Neural progenitor cell (in vitro differentiated cells): Measurements from ENCODE around the gene INO80E. TPM values are rescaled to one million over a fixed set of nuclear protein-coding genes. Genes with fewer than 3 reads are reported as not detected.

ENCODE experiments used
- DNase-seq: peaks from one replicate; pipeline ENCODE4 v3.0.0-alpha.2; 2016; ENCODE audit warnings: low spot score
- H2AFZ ChIP-seq: fragments of 200-600 bp; sonication (generic); replicated peaks from 2 replicates; pipeline ENCODE4 v1.6.1; 2016; ENCODE audit warnings: antibody characterized with exemption
- H3F3A ChIP-seq: fragments of 200-600 bp; sonication (generic); 2 replicates; pipeline ENCODE4 v1.6.1; 2016; ENCODE audit warnings: antibody characterized with exemption, low read depth
- H3K27ac ChIP-seq: fragments of 200-600 bp; sonication (generic); 2 replicates; pipeline ENCODE4 v1.5.1; 2016; ENCODE audit warnings: mild to moderate bottlenecking
- H3K27me3 ChIP-seq: fragments of 200-600 bp; sonication (generic); 2 replicates; pipeline ENCODE4 v1.6.1; 2016; ENCODE audit warnings: mild to moderate bottlenecking, moderate library complexity
- H3K36me3 ChIP-seq: fragments of 200-600 bp; sonication (generic); 2 replicates; pipeline ENCODE4 v1.5.1; 2016
- H3K4me1 ChIP-seq: fragments of 200-600 bp; sonication (generic); 2 replicates; pipeline ENCODE4 v1.6.1; 2016; ENCODE audit warnings: mixed run types
- H3K4me2 ChIP-seq: fragments of 200-600 bp; sonication (generic); 2 replicates; pipeline ENCODE4 v1.6.1; 2016
- H3K4me3 ChIP-seq: fragments of 200-600 bp; sonication (generic); 2 replicates; pipeline ENCODE4 v1.5.1; 2016
- H3K79me2 ChIP-seq: fragments of 200-600 bp; sonication (generic); 2 replicates; pipeline ENCODE4 v1.6.1; 2016; ENCODE audit warnings: low read depth
- H3K9ac ChIP-seq: fragments of 200-600 bp; sonication (generic); 2 replicates; pipeline ENCODE4 v1.6.1; 2016
- H3K9me3 ChIP-seq: fragments of 200-600 bp; sonication (generic); 2 replicates; pipeline ENCODE4 v1.5.1; 2016; ENCODE audit warnings: low read depth
- H4K20me1 ChIP-seq: fragments of 200-600 bp; sonication (generic); 2 replicates; pipeline ENCODE4 v1.6.1; 2016; ENCODE audit warnings: low read depth
- H3K27ac Mint-ChIP-seq: 3 replicates; pipeline ENCODE4 v1.8.0; 2021; ENCODE audit warnings: mixed read lengths
- H3K27me3 Mint-ChIP-seq: 2 replicates; pipeline ENCODE4 v1.8.0; 2022; ENCODE audit warnings: low read depth, mild to moderate bottlenecking, inconsistent platforms, moderate library complexity, mixed read lengths; ENCODE audit not compliant: insufficient read depth
- H3K36me3 Mint-ChIP-seq: 3 replicates; pipeline ENCODE4 v1.8.0; 2021; ENCODE audit warnings: mixed read lengths
- H3K4me1 Mint-ChIP-seq: 3 replicates; pipeline ENCODE4 v1.8.0; 2021; ENCODE audit warnings: mixed read lengths
- H3K4me3 Mint-ChIP-seq: 3 replicates; pipeline ENCODE4 v1.8.0; 2021; ENCODE audit warnings: mild to moderate bottlenecking, moderate library complexity, mixed read lengths
- H3K9me3 Mint-ChIP-seq: 3 replicates; pipeline ENCODE4 v1.8.0; 2020; ENCODE audit warnings: mixed read lengths
- EZH2 ChIP-seq: fragments of 200-600 bp; sonication (generic); IDR thresholded peaks from 2 replicates; pipeline ENCODE4 v1.6.1; 2017; ENCODE audit warnings: antibody characterized with exemption, mild to moderate bottlenecking, moderate library complexity
- EZH2phosphoT487 ChIP-seq: fragments of 200-600 bp; sonication (generic); IDR thresholded peaks from 2 replicates; pipeline ENCODE4 v1.6.1; 2017; ENCODE audit warnings: antibody characterized with exemption
- total RNA-seq: library from RNA; depleted of rRNA; stranded (reverse); fragments of >200 nt; gene quantifications from 2 replicates; pipeline ENCODE4 v1.2.3, GENCODE V29; 2015; ENCODE audit warnings: low replicate concordance
- TF ChIP-seq, protein P1 (sequence below): fragments of 200-600 bp; sonication (generic); IDR thresholded peaks from 2 replicates; pipeline ENCODE4 v1.5.1; 2017; ENCODE audit warnings: antibody characterized with exemption, mild to moderate bottlenecking

Gene INO80E
- total RNA-seq, 1 donor from 2014 or later: 129 TPM

GRCh38 chr16:29982560-29983419 is 13.3 kb upstream of the INO80E start:
- H3K4me1 ChIP-seq: no peaks in the 10 kb centered on the region
- no peak overlapping the region for H3K4me3 ChIP-seq
- H3K9me3 Mint-ChIP-seq: no peaks in the 10 kb centered on the region
- H2AFZ ChIP-seq: no peak overlapping the region
- TF ChIP-seq EZH2 (no peak), EZH2phosphoT487 (no peak)
- TF ChIP-seq, protein P1, sequence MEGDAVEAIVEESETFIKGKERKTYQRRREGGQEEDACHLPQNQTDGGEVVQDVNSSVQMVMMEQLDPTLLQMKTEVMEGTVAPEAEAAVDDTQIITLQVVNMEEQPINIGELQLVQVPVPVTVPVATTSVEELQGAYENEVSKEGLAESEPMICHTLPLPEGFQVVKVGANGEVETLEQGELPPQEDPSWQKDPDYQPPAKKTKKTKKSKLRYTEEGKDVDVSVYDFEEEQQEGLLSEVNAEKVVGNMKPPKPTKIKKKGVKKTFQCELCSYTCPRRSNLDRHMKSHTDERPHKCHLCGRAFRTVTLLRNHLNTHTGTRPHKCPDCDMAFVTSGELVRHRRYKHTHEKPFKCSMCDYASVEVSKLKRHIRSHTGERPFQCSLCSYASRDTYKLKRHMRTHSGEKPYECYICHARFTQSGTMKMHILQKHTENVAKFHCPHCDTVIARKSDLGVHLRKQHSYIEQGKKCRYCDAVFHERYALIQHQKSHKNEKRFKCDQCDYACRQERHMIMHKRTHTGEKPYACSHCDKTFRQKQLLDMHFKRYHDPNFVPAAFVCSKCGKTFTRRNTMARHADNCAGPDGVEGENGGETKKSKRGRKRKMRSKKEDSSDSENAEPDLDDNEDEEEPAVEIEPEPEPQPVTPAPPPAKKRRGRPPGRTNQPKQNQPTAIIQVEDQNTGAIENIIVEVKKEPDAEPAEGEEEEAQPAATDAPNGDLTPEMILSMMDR: no peak
- peaks cover 8% of the 10 kb centered on the region for H4K20me1 ChIP-seq
- H3K79me2 ChIP-seq: peaks cover 2% of the 10 kb centered on the region
- no peak overlapping the region for H3K4me2 ChIP-seq
- H3K27me3 ChIP-seq: no peaks in the 10 kb centered on the region
- H3K27ac Mint-ChIP-seq: no peak overlapping the region
- no peak for DNase-seq
- H3K27ac ChIP-seq: no peak overlapping the region
- no peaks in the 10 kb centered on the region for H3F3A ChIP-seq
- H3K4me1 Mint-ChIP-seq: no peaks in the 10 kb centered on the region
- no peak overlapping the region for H3K4me3 Mint-ChIP-seq
- H3K27me3 Mint-ChIP-seq: no peaks in the 10 kb centered on the region
- peaks cover 45% of the 10 kb centered on the region for H3K36me3 Mint-ChIP-seq
- H3K9me3 ChIP-seq: no peaks in the 10 kb centered on the region
- H3K36me3 ChIP-seq: no peaks in the 10 kb centered on the region
- no peak overlapping the region for H3K9ac ChIP-seq

DNA sequence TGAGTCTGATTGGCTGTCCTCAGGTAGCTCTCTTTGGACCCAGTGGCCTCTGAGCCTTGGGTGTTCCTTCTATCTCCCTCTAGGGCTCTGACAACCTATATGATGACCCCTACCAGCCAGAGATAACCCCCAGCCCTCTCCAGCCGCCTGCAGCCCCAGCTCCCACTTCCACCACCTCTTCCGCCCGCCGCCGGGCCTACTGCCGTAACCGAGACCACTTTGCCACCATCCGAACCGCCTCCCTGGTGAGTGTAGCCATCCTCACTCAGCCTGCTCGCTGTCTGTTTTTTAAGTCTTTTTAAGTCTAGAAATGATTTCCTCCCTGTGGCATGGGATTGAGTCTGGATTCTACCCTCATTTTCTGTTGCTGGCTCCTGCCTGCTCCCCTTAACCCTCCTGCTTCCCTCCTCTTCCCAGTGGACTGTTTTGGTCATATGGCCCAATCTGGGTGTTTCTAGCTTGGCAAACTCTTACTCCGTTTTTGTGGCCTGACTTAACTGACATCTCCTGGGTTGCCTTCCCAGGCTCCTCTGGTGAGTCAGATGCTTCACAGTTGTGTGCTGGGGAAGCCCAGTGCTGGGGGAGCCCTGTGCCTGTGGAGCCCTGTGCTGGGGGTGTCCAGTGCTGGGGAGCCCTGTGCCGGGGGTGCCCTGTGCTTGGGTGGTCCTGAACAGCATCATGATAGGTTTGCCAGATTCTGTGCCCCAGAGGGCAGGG is 12.5 kb upstream of the INO80E start:
- TF ChIP-seq EZH2 (no peak), EZH2phosphoT487 (no peak)
- TF ChIP-seq, protein P1: no peak
- Histone ChIP-seq H3K27me3 (no peaks in the 10 kb centered on the region), H2AFZ (no peak overlapping the region), H3K9me3 (no peaks in the 10 kb centered on the region), H3K9ac (no peak overlapping the region), H3K4me1 (no peaks in the 10 kb centered on the region), H4K20me1 (no peaks in the 10 kb centered on the region), H3F3A (no peaks in the 10 kb centered on the region), H3K4me3 (no peak overlapping the region), H3K27ac (no peak overlapping the region), H3K36me3 (no peaks in the 10 kb centered on the region), H3K79me2 (no peaks in the 10 kb centered on the region), H3K4me2 (no peak overlapping the region)
- no peaks in the 10 kb centered on the region for H3K9me3 Mint-ChIP-seq
- peak overlapping the region; percentile 73 for H3K27ac Mint-ChIP-seq
- no peaks in the 10 kb centered on the region for H3K4me1 Mint-ChIP-seq
- peaks cover 45% of the 10 kb centered on the region for H3K36me3 Mint-ChIP-seq
- H3K4me3 Mint-ChIP-seq: no peak overlapping the region
- DNase-seq: no peak
- H3K27me3 Mint-ChIP-seq: no peaks in the 10 kb centered on the region

DNA sequence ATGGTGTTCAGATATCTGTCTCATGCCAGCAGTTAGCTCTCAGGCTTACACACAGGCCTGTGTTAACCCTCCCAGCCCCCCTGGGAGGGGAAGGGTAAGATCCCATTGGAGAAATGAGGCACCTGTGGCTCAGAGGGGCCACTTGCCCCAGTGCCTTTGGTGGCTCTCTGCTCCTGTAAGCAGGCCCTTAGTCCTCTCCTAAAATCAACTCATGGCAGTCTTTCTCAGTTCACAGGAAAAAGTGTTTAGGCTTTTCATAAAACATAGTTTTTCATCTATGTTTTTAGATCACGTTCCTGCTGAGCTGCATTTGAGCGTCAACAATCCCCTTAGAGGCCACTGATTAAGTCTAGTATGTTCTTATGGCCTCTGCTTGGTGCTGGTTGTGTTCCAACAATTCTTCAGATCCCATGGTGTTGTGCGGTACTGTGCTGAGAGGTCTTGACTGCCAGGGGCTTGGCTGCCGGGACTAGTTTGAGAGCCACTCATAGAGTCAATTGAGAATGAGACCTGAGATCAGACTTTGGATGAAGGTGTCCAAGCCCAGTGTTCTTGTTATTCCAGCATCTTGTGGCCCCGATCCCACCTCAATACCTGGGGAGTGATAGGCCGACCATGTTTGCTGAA is 11.8 kb upstream of the INO80E start:
- H3K4me3 Mint-ChIP-seq: no peak overlapping the region

More for the DNA sequence above, 11.8 kb upstream of the INO80E start:
- no peaks in the 10 kb centered on the region for H3K27me3 Mint-ChIP-seq
- H3F3A ChIP-seq: no peaks in the 10 kb centered on the region
- no peaks in the 10 kb centered on the region for H3K4me1 ChIP-seq
- H3K36me3 Mint-ChIP-seq: peaks cover 48% of the 10 kb centered on the region
- TF ChIP-seq, protein P1: no peak
- TF ChIP-seq EZH2 (no peak), EZH2phosphoT487 (no peak)
- H3K27ac ChIP-seq: no peak overlapping the region
- DNase-seq: no peak
- no peaks in the 10 kb centered on the region for H4K20me1 ChIP-seq
- no peaks in the 10 kb centered on the region for H3K79me2 ChIP-seq
- H3K27me3 ChIP-seq: no peaks in the 10 kb centered on the region
- no peak overlapping the region for H3K4me3 ChIP-seq
- no peak overlapping the region for H2AFZ ChIP-seq
- H3K4me2 ChIP-seq: no peak overlapping the region
- H3K9me3 ChIP-seq: no peaks in the 10 kb centered on the region
- no peaks in the 10 kb centered on the region for H3K36me3 ChIP-seq
- no peak overlapping the region for H3K9ac ChIP-seq
- no peak overlapping the region for H3K27ac Mint-ChIP-seq
- H3K9me3 Mint-ChIP-seq: no peaks in the 10 kb centered on the region
- peaks cover 3% of the 10 kb centered on the region for H3K4me1 Mint-ChIP-seq
